Heart left ventricle (tissue), 13 donors: ENCODE data around the gene ZNF560.
"Not testable (repeated sequence)": the region's sequence is repeated elsewhere in the genome, so short reads cannot be mapped to it uniquely, and the experiment has no call there.

Source experiments
- CTCF ChIP-seq, 12 donors: fragments of 200-600 bp; sonication (generic) in 4 of 12; IDR thresholded peaks; one replicate each; pipeline versions ENCODE4 v1.5.0 to v1.8.0; 2018 to 2022; ENCODE audit warnings: antibody characterized with exemption in 12 of 12, mild to moderate bottlenecking in 5 of 12
- POLR2A ChIP-seq, 2 donors: fragments of 450-650 bp; IDR thresholded peaks; one replicate each; pipeline ENCODE4 v1.6.1; 2017; ENCODE audit warnings: antibody characterized with exemption in 2 of 2, mild to moderate bottlenecking in 2 of 2, moderate library complexity in 2 of 2
- donor health status: ischemic (EF 13 %, LVEDD 7.1; RV severe dilation, severe dysfunction).
- donor health status: DM: no; HTN: yes; CAD: no.
- donor health status: DM: no; HTN: no; CAD: no.
- donor health status: ischemic (EF 25% LVEDD 6.9; RV normal size, moderate dysfunction).
- donor health status: ischemic (EF 25% LVEDD 5.7; RV mildly dilated, moderate dysfunction).
- donor health status: ischemic (EF 35%, LVEDD 5.7; RV mildly dilated, moderate dysfunction).
- donor health status: nonischemic (EF 11% LVEDD 7.7; RV severe dilation, severe dysfunction).
- donor health status: DM: yes; HTN: yes; CAD: no.
- donor health status: PGD.
- donor health status: ischemic (EF 29% LVEDD 5.4; RV normal size, mild dysfunction).
- donor health status: nonischemic (EF 23%, LVEDD 6.1; RV moderate dilation, normal function).

GRCh38 chr19:9539921-9540320 lies 41.5 kb upstream of the ZNF560 start:
- not testable (repeated sequence) for TF ChIP-seq CTCF, POLR2A (IDR thresholded peaks at IDR 0.05)
